ACC112 (cell line): ENCODE results near the gene LRRC28.

Source experiments
- H2AFZ ChIP-seq: fragments of 200-600 bp; sonication (generic); one replicate; pipeline ENCODE4 v1.6.0; 2017; ENCODE audit warnings: antibody characterized with exemption, low read length; ENCODE audit not compliant: unreplicated experiment
- H3K27ac ChIP-seq: fragments of 200-600 bp; sonication (generic); 2 replicates; pipeline ENCODE4 v1.5.1; 2014; ENCODE audit warnings: low read depth, mild to moderate bottlenecking, antibody characterized with exemption, low read length, moderate library complexity
- H3K27me3 ChIP-seq: fragments of 200-600 bp; sonication (generic); 2 replicates; pipeline ENCODE4 v1.6.1; 2014; ENCODE audit warnings: mild to moderate bottlenecking, antibody characterized with exemption, low read length, moderate library complexity, mixed read lengths; ENCODE audit not compliant: insufficient read depth
- H3K36me3 ChIP-seq: fragments of 200-600 bp; sonication (generic); 2 replicates; pipeline ENCODE4 v1.6.1; 2016; ENCODE audit warnings: mild to moderate bottlenecking, antibody characterized with exemption, low read length, moderate library complexity, mixed read lengths; ENCODE audit not compliant: insufficient read depth
- H3K4me1 ChIP-seq: fragments of 200-600 bp; sonication (generic); one replicate; pipeline ENCODE4 v1.6.1; 2016; ENCODE audit warnings: low read length, mixed read lengths; ENCODE audit not compliant: insufficient read depth, unreplicated experiment, control insufficient read depth
- H3K4me3 ChIP-seq: fragments of 200-600 bp; sonication (generic); 2 replicates; pipeline ENCODE4 v1.5.1; 2014; ENCODE audit warnings: mild to moderate bottlenecking, low read depth, low read length
- H3K79me2 ChIP-seq: fragments of 200-600 bp; sonication (generic); one replicate; pipeline ENCODE4 v1.6.0; 2016; ENCODE audit warnings: low read length; ENCODE audit not compliant: control insufficient read depth, unreplicated experiment, insufficient read depth

LRRC28 gene

GRCh38 chr15:99435877-99436541 lies 184.7 kb downstream of the LRRC28 start:
- H3K27me3 ChIP-seq, result no peaks in the 10 kb centered on the region
- no peak overlapping the region for H2AFZ ChIP-seq
- H3K79me2 ChIP-seq, result no peaks in the 10 kb centered on the region
- no peaks in the 10 kb centered on the region for H3K36me3 ChIP-seq
- H3K27ac ChIP-seq, result no peak overlapping the region
- peaks cover 9% of the 10 kb centered on the region for H3K4me1 ChIP-seq
- H3K4me3 ChIP-seq, result no peak overlapping the region

GRCh38 chr15:99436542-99437314 lies 185.4 kb downstream of the LRRC28 start:
- no peak overlapping the region for H3K4me3 ChIP-seq
- H3K79me2 ChIP-seq, result no peaks in the 10 kb centered on the region
- H3K27me3 ChIP-seq, result no peaks in the 10 kb centered on the region
- no peaks in the 10 kb centered on the region for H3K36me3 ChIP-seq
- peaks cover 15% of the 10 kb centered on the region for H3K4me1 ChIP-seq
- no peak overlapping the region for H2AFZ ChIP-seq
- H3K27ac ChIP-seq, result no peak overlapping the region

GRCh38 chr15:99437315-99438223 lies 186.3 kb downstream of the LRRC28 start:
- no peaks in the 10 kb centered on the region for H3K36me3 ChIP-seq
- peaks cover 22% of the 10 kb centered on the region for H3K4me1 ChIP-seq
- no peak overlapping the region for H3K4me3 ChIP-seq
- H3K27ac ChIP-seq, result no peak overlapping the region
- no peak overlapping the region for H2AFZ ChIP-seq
- H3K27me3 ChIP-seq, result no peaks in the 10 kb centered on the region
- no peaks in the 10 kb centered on the region for H3K79me2 ChIP-seq

GRCh38 chr15:99438224-99438585 lies 186.9 kb downstream of the LRRC28 start:
- Histone ChIP-seq H3K27me3 (no peaks in the 10 kb centered on the region), H3K79me2 (no peaks in the 10 kb centered on the region), H3K4me1 (peaks cover 24% of the 10 kb centered on the region), H3K27ac (no peak overlapping the region), H3K4me3 (no peak overlapping the region), H2AFZ (no peak overlapping the region), H3K36me3 (no peaks in the 10 kb centered on the region)

- Histone ChIP-seq H3K27me3 (no peaks in the 10 kb centered on the region), H3K36me3 (no peaks in the 10 kb centered on the region), H3K4me3 (no peak overlapping the region), H2AFZ (no peak overlapping the region), H3K4me1 (peaks cover 23% of the 10 kb centered on the region), H3K79me2 (no peaks in the 10 kb centered on the region), H3K27ac (no peak overlapping the region)
Observed at GRCh38 chr15:99438691-99439523, 187.6 kb downstream of the LRRC28 start.

- H3K27ac ChIP-seq, result no peak overlapping the region
- H3K36me3 ChIP-seq, result no peaks in the 10 kb centered on the region
- H3K27me3 ChIP-seq, result no peaks in the 10 kb centered on the region
- H3K79me2 ChIP-seq, result no peaks in the 10 kb centered on the region
- peaks cover 24% of the 10 kb centered on the region for H3K4me1 ChIP-seq
- H2AFZ ChIP-seq, result no peak overlapping the region
- H3K4me3 ChIP-seq, result no peak overlapping the region
Observed at GRCh38 chr15:99439524-99439835, 188.2 kb downstream of the LRRC28 start.

- H2AFZ ChIP-seq, result no peak overlapping the region
- H3K27me3 ChIP-seq, result no peaks in the 10 kb centered on the region
- no peak overlapping the region for H3K27ac ChIP-seq
- no peaks in the 10 kb centered on the region for H3K79me2 ChIP-seq
- no peaks in the 10 kb centered on the region for H3K36me3 ChIP-seq
- no peak overlapping the region for H3K4me3 ChIP-seq
- peaks cover 24% of the 10 kb centered on the region for H3K4me1 ChIP-seq
Observed at GRCh38 chr15:99440029-99440428, 188.7 kb downstream of the LRRC28 start.
